COLO668 (cell line): ENCODE measurements around the gene INS.
"Not testable (repeated sequence)": the region's sequence is repeated elsewhere in the genome, so short reads cannot be mapped to it uniquely, and the experiment has no call there.

ENCODE experiments used
- DNase-seq: peaks from one replicate; lab custom pipeline; 2025; ENCODE audit not compliant: unreplicated experiment; lab: John Stamatoyannopoulos, UW

INS gene

GRCh38 chr11:2199466-2200341, 38.7 kb upstream of the INS start:
- no peak for DNase-seq

GRCh38 chr11:2198621-2199365, 37.8 kb upstream of the INS start:
- DNase-seq: no peak

DNA sequence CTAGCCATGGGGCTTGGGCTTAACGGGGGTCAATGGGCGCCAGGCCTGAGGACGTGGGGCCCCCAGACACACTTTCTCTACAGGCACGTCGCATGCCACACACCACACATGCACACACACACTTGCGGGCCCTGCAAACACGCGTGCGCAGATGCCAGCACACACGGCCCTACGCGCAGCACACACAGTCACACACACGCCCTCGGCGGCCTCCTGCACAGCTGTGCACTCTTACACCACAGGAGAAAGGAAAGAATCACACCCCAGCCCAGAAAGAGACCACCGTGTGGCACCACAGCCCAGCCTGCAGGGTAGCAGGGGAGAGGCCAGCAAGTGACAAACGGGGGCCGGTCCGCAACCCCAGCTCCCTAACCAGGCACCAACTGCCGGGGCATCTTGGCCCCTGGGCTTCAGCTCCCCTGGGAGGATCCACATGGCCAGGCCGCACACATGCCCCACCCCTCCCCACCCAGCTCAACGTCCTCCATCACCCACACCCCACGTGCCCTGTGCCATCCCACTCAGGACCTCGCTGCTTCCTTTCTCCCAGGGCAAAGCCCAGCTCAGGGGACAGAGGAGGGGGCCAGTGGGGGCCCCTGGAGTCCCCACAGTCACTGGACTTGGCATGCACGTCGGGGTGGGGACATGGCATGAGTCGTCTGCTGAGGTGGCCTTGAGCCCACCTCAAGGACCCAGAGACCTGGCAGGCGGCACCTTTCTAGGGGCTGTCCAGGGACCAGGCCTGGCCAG, 36.9 kb upstream of the INS start:
- DNase-seq: no peak

DNA sequence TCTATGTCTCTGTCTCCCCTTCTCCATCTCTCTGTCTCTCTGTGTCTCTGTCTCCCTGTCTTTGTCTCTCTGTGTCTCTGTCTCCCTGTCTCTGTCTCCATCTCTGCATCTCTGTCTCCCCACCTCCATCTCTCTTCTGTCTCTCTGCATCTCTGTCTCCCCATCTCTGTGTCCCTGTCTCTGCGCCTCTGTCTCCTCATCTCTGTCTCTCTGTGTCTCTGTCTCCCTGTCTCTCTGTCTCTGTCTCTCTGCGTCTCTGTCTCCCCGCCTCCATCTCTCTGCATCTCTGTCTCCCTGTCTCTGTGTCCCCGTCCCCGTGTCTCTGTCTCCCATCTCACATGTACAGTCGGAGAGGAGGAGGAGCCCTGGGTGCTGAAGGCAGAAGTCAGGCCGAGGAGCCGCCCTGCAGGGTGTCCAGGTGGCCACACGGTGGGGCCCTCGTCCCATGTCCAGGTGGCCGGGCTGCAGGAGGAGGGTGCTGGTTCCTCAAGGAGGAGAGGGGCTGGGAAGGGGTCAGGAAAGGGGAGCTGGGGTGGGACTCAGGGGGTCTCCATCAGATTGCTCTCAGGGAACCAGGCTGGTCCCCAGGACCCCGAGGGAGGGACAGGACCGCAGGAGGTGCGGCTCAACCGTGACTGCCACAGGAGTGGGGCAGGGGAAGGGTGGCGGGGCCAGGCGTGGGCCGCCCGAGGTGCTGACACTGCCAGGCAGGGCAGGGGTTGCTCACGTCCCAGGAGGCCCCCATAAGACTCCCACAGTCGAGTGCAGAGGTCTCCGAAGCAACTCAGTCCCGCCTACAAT, 36.2 kb upstream of the INS start:
- peak; percentile 52 for DNase-seq

GRCh38 chr11:2195756-2196088, 34.7 kb upstream of the INS start:
- no peak for DNase-seq

GRCh38 chr11:2194877-2195755, 34.1 kb upstream of the INS start:
- DNase-seq: peak; percentile 8

- DNase-seq: not testable (repeated sequence)
Measured at GRCh38 chr11:2193888-2194595, 33.0 kb upstream of the INS start.

DNA sequence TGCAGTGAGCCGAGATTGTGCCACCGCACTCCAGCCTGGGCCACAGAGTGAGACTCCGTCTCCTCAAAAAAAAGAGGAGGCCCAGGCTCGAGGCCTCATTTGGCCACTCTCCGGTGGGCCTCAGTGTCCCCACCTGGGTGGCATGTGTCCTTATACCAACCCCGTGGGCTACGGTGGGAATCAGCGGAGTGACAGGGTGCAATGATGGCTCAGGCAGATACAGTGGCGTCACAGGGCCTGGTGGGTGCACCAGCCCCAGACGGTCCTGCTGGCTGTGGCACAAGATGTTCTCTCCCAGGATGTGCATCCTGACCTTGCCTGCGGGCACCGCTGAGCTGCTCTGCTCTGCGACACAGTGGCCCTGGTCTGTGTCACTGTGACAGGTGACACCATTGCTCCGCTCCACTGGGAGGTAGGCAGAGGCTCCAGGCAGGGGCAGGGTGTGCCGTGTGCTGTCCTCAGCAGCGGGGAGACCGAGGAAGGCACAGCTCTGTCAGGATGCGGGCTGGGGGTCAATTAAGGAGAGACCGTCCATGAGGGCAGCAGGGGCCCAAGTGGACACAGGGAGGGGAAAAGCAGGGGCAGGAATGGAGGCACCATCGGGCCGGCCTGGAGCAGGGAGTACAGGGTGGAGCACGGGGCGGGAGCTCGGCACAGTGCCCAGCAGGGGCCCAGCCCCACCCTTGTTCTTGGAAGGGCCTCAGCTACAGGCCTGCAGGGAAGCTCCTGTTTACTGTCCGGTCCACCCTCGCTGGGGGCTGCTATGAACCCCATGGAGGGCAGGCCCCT, 32.3 kb upstream of the INS start:
- DNase-seq: no peak

- no peak for DNase-seq
Measured at GRCh38 chr11:2192435-2192834, 31.4 kb upstream of the INS start.

DNA sequence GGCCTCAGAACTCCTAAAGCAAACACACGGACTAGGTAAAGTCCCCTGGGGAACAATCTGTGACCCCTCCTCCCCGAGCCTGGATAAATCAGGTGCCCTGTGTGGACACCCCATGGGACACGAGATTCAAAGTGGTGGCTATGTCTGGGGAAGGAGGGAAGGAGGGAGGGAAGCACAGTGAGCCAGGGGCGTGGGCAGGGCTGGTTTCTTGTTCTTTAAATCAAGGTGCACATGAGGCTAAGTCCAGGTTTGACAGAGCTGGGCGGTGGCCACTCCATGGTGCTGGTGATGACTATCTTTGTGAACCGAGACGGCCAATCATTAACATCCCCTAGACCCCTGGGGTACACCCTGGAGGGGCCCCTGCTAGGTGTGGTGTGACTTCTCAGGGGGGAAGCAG, 30.9 kb upstream of the INS start:
- no peak for DNase-seq

GRCh38 chr11:2190657-2191471, 29.9 kb upstream of the INS start:
- no peak for DNase-seq

- no peak for DNase-seq
Measured at GRCh38 chr11:2189938-2190656, 29.1 kb upstream of the INS start.

GRCh38 chr11:2188745-2189144, 27.7 kb upstream of the INS start:
- no peak for DNase-seq

DNA sequence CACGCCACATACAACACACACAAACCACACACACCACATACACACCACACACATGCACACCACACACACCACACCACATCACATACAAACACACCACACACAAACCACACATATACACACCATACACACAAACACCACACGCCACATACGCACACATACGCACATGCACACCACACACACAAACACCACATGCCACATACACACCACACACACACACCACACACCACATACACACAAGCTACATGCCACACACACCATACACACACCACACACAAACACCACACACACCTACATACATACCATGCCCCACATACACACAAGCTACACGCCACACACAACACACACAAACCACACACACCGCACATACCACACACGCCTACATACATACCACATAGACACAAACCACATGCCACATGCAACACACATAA, 26.3 kb upstream of the INS start:
- no peak for DNase-seq

DNA sequence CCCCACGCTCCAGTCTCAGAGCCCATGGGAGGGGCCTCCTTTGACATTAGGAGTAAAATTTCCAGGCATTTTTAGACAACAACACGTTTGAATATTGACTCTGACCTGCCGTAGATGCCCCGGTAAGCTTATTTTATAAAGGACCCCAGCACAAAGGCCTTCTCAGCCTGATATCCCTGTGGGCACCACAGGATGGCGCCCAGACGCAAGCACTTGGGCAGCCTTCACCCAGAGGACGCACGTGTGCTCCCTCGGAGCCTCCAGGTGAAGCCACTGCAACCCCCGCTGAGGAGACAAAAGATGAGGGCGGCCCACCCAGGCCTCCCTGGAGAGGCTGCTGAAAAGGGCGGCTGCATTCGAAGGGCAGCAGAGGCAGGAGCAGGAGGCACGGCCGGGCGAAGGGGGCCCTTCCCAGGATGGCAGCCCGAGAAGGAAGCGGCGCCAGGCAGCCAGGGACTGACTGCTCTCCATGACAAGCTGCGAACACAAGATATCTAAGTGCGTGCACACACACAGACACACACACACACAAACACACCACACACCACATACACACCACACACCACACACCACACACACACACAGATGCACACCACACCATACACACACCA, 25.8 kb upstream of the INS start:
- peak; percentile 29 for DNase-seq

- no peak for DNase-seq
Measured at GRCh38 chr11:2185324-2186085, 24.5 kb upstream of the INS start.
